Measurements from ENCODE around the gene SCAMP4. TPM values are rescaled to one million over a fixed set of nuclear protein-coding genes. Genes with fewer than 3 reads are reported as not detected.

Gene SCAMP4
- total and polyA plus RNA-seq, 2 of the 13 experiments (the other 11 are each of a cell fraction or from before 2014, with no cell fraction given) = 10.7 to 13.7 TPM

DNA sequence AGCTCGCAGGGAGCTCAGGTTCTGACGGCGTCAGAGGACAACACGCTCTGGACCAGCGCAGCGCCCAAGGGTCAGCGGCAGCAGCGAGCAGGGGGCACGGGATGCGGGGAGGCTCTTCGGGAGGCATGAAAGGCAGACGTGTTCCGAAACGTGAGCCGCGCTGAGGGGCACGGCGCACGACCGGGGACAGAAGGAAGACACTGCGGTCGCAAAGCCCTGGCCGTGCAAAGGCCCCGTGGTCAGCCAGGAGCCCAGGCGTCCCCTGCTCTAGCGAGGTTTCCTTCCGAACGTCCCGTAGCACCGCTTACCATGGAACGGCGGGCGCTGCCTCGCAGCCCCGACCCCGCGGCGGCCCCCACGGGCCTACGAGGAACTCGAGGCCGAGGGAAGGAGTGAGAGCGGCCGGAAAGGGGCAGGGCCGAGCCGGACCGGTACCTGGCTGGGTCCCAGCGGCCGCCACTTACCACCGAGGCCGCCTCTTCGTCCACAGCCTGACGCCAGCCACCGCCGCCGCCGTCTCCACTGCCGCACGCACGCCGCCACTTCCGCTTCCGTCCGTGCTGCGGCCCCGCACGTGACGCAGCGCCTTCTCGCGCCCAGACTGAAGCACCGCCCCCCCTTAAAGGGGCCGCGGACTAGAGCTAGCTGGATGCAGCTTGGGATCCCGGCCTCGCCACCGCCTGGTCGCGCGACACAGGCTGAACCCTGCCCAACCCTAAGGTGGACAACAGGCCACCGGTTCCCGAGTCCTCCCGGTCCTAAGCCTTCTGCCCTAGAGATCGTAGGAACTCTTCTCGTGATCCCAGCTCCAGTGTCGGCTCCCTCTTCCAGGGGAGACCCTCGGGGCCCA, 29.3 kb upstream of the SCAMP4 start (continued):
- TF ChIP-seq, protein P1, sequence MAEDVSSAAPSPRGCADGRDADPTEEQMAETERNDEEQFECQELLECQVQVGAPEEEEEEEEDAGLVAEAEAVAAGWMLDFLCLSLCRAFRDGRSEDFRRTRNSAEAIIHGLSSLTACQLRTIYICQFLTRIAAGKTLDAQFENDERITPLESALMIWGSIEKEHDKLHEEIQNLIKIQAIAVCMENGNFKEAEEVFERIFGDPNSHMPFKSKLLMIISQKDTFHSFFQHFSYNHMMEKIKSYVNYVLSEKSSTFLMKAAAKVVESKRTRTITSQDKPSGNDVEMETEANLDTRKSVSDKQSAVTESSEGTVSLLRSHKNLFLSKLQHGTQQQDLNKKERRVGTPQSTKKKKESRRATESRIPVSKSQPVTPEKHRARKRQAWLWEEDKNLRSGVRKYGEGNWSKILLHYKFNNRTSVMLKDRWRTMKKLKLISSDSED (CRISPR knock-in tag; IDR thresholded peaks at IDR 0.05) = 0 out of 2 replicates have a peak, but pooled peaks have one; percentile 33
- TF ChIP-seq AHR (CRISPR knock-in tag; IDR thresholded peaks at IDR 0.05) (0 out of 2 replicates have a peak, but pooled peaks have one; percentile 82), ZNF816 (CRISPR knock-in tag; IDR thresholded peaks at IDR 0.05; ENCODE audit: borderline replicate concordance) (no peak), CHCHD3 (CRISPR knock-in tag; IDR thresholded peaks at IDR 0.05) (peak; percentile 97), TCF12 (IDR thresholded peaks at IDR 0.05) (no peak), TCF12 (CRISPR knock-in tag; IDR thresholded peaks at IDR 0.05) (no peak), SP140L (CRISPR knock-in tag; IDR thresholded peaks at IDR 0.05; ENCODE audit: borderline replicate concordance) (no peak), ZNF557 (CRISPR knock-in tag; IDR thresholded peaks at IDR 0.05) (peak; percentile 55; the same call in 1 of the 2 replicates), XRCC5 (optimal IDR thresholded peaks at IDR 0.05; ENCODE audit: low read length) (peak; percentile 39), MBD4 (IDR thresholded peaks at IDR 0.05; ENCODE audit: borderline replicate concordance, low read length) (no peak), IKZF4 (CRISPR knock-in tag; IDR thresholded peaks at IDR 0.05; ENCODE audit: borderline replicate concordance, low read depth, not compliant biosample characterization) (peak; percentile 87), ONECUT2 (CRISPR knock-in tag; IDR thresholded peaks at IDR 0.05) (no peak), ZFAT (CRISPR knock-in tag; conservative IDR thresholded peaks at IDR 0.05) (no peak), GLI4 (CRISPR knock-in tag; IDR thresholded peaks at IDR 0.05; ENCODE audit: borderline replicate concordance) (no peak), NFYB (CRISPR knock-in tag; IDR thresholded peaks at IDR 0.05) (no peak), SP5 (CRISPR knock-in tag; IDR thresholded peaks at IDR 0.05; ENCODE audit: borderline replicate concordance, low read depth) (peak; percentile 76; the same call in 1 of the 2 replicates)
- TF ChIP-seq, protein P2, sequence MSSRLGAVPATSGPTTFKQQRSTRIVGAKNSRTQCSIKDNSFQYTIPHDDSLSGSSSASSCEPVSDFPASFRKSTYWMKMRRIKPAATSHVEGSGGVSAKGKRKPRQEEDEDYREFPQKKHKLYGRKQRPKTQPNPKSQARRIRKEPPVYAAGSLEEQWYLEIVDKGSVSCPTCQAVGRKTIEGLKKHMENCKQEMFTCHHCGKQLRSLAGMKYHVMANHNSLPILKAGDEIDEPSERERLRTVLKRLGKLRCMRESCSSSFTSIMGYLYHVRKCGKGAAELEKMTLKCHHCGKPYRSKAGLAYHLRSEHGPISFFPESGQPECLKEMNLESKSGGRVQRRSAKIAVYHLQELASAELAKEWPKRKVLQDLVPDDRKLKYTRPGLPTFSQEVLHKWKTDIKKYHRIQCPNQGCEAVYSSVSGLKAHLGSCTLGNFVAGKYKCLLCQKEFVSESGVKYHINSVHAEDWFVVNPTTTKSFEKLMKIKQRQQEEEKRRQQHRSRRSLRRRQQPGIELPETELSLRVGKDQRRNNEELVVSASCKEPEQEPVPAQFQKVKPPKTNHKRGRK (CRISPR knock-in tag; IDR thresholded peaks at IDR 0.05) = 0 out of 2 replicates have a peak, but pooled peaks have one; percentile 12
- TF ChIP-seq, protein P3, sequence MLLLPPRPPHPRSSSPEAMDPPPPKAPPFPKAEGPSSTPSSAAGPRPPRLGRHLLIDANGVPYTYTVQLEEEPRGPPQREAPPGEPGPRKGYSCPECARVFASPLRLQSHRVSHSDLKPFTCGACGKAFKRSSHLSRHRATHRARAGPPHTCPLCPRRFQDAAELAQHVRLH (CRISPR knock-in tag; IDR thresholded peaks at IDR 0.05; ENCODE audit: borderline replicate concordance, low read depth) = peak; percentile 95
- TF ChIP-seq, protein P4, sequence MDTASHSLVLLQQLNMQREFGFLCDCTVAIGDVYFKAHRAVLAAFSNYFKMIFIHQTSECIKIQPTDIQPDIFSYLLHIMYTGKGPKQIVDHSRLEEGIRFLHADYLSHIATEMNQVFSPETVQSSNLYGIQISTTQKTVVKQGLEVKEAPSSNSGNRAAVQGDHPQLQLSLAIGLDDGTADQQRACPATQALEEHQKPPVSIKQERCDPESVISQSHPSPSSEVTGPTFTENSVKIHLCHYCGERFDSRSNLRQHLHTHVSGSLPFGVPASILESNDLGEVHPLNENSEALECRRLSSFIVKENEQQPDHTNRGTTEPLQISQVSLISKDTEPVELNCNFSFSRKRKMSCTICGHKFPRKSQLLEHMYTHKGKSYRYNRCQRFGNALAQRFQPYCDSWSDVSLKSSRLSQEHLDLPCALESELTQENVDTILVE (CRISPR knock-in tag; IDR thresholded peaks at IDR 0.05) = peak; percentile 71; the same call in 1 of the 2 replicates
- TF ChIP-seq, protein P5, sequence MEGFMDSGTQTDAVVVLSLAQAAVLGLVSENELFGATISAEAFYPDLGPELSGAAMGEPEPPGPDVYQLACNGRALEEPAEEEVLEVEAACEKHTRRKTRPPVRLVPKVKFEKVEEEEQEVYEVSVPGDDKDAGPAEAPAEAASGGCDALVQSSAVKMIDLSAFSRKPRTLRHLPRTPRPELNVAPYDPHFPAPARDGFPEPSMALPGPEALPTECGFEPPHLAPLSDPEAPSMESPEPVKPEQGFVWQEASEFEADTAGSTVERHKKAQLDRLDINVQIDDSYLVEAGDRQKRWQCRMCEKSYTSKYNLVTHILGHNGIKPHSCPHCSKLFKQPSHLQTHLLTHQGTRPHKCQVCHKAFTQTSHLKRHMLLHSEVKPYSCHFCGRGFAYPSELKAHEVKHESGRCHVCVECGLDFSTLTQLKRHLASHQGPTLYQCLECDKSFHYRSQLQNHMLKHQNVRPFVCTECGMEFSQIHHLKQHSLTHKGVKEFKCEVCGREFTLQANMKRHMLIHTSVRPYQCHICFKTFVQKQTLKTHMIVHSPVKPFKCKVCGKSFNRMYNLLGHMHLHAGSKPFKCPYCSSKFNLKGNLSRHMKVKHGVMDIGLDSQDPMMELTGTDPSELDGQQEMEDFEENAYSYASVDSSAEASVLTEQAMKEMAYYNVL (CRISPR knock-in tag; IDR thresholded peaks at IDR 0.05; ENCODE audit: borderline replicate concordance) = no peak; the same call in 1 of the 2 replicates

All from HepG2 (cell line).